Skeletal muscle cell (primary cell): ENCODE measurements around the gene FBRS.
"Not testable (repeated sequence)": the region's sequence is repeated elsewhere in the genome, so short reads cannot be mapped to it uniquely, and the experiment has no call there.

Source experiments
- DNase-seq: peaks from one replicate; pipeline ENCODE4 v3.0.0-alpha.2; 2010; ENCODE audit warnings: low read depth
- H3K4me3 ChIP-seq: 2 replicates; pipeline ENCODE4 v1.5.1; 2011; ENCODE audit warnings: low read depth, mild to moderate bottlenecking, control low read depth, low read length, moderate library complexity

The FBRS gene

GRCh38 chr16:30657866-30658730 lies at the start of gene FBRS:
TSS of gene FBRS (plus strand) at chr16:30658431. CDS start at chr16:30659519, 1,088 bp downstream.
- peak within 1 kb of the TSS; percentile 77 for H3K4me3 ChIP-seq
- DNase-seq, result peak; percentile 100

- DNase-seq, result no peak
- peak overlapping the region; percentile 86 for H3K4me3 ChIP-seq
These were observed 49.0 kb upstream of the FBRS start for GRCh38 chr16:30609002-30609925.

- H3K4me3 ChIP-seq, result peak within 1 kb of the TSS; percentile 86
- DNase-seq, result peak; percentile 83
These were observed 48.0 kb upstream of the FBRS start, which contains the start of gene ZNF689 for GRCh38 chr16:30609926-30610839. TSS of gene ZNF689 (minus strand) at chr16:30610389. CDS start at chr16:30610041, 348 bp downstream.

- H3K4me3 ChIP-seq, result no peak overlapping the region
- DNase-seq, result no peak
These were observed 42.7 kb upstream of the FBRS start for GRCh38 chr16:30615358-30616091.

- no peak for DNase-seq
- H3K4me3 ChIP-seq, result no peak overlapping the region
These were observed 39.0 kb upstream of the FBRS start for GRCh38 chr16:30619202-30619601.

- H3K4me3 ChIP-seq, result no peak overlapping the region
- DNase-seq, result no peak
These were observed 38.6 kb upstream of the FBRS start for GRCh38 chr16:30619638-30620037.

- DNase-seq, result no peak
- H3K4me3 ChIP-seq, result no peak overlapping the region
These were observed 38.1 kb upstream of the FBRS start for GRCh38 chr16:30620169-30620568.

- no peak overlapping the region for H3K4me3 ChIP-seq
- DNase-seq, result no peak
These were observed 36.5 kb upstream of the FBRS start for GRCh38 chr16:30621765-30622164.

- DNase-seq, result no peak
- no peak overlapping the region for H3K4me3 ChIP-seq
These were observed 35.7 kb upstream of the FBRS start for GRCh38 chr16:30622455-30623032.

- DNase-seq, result no peak
- H3K4me3 ChIP-seq, result no peak overlapping the region
These were observed 34.5 kb upstream of the FBRS start for GRCh38 chr16:30623536-30624283.

GRCh38 chr16:30626236-30626635 lies 32.0 kb upstream of the FBRS start:
- no peak for DNase-seq

GRCh38 chr16:30628628-30629540 lies 29.3 kb upstream of the FBRS start:
- no peak for DNase-seq
- no peak overlapping the region for H3K4me3 ChIP-seq

More at GRCh38 chr16:30626236-30626635, 32.0 kb upstream of the FBRS start:
- no peak overlapping the region for H3K4me3 ChIP-seq

- DNase-seq, H3K4me3 ChIP-seq: not testable (repeated sequence)
These were observed 25.8 kb upstream of the FBRS start for GRCh38 chr16:30632454-30632853.

GRCh38 chr16:30633526-30633925 lies 24.7 kb upstream of the FBRS start:
- H3K4me3 ChIP-seq, result peak overlapping the region; percentile 76
- DNase-seq, result no peak

GRCh38 chr16:30636599-30636998 lies 21.6 kb upstream of the FBRS start:
- no peak overlapping the region for H3K4me3 ChIP-seq
- no peak for DNase-seq

- not testable (repeated sequence) for DNase-seq
These were observed 21.1 kb upstream of the FBRS start for GRCh38 chr16:30637139-30637538.

More at GRCh38 chr16:30637139-30637538, 21.1 kb upstream of the FBRS start:
- not testable (repeated sequence) for H3K4me3 ChIP-seq
